NB4 (cell line): ENCODE results near the gene ELF1.
"Not testable (repeated sequence)": the region's sequence is repeated elsewhere in the genome, so short reads cannot be mapped to it uniquely, and the experiment has no call there.

ENCODE experiments used
- DNase-seq: peaks from one replicate; pipeline ENCODE4 v3.0.0; 2010; ENCODE audit warnings: low read depth
- H3K4me3 ChIP-seq: one replicate; pipeline ENCODE4 v1.5.1; 2011; ENCODE audit warnings: mild to moderate bottlenecking, low read depth, low read length, moderate library complexity
- MAX ChIP-seq: IDR thresholded peaks from 2 replicates; pipeline ENCODE4 v1.6.1; 2011; ENCODE audit warnings: low read depth, low read length
- MYC ChIP-seq: IDR thresholded peaks from 2 replicates; pipeline ENCODE4 v1.6.1; 2011; ENCODE audit warnings: low read depth, low read length
- POLR2A ChIP-seq: IDR thresholded peaks from 2 replicates; pipeline ENCODE4 v1.6.1; 2011; ENCODE audit warnings: mild to moderate bottlenecking; ENCODE audit not compliant: insufficient read length; ENCODE audit errors: extremely low read depth
- TF ChIP-seq, protein P1 (sequence below): IDR thresholded peaks from one replicate; pipeline ENCODE4 v1.5.1; 2012; ENCODE audit warnings: low read depth, low read length

Gene ELF1

GRCh38 chr13:40927929-40928328 is 91.2 kb downstream of the ELF1 start:
- TF ChIP-seq MAX (no peak), MYC (no peak)
- no peak for DNase-seq
- H3K4me3 ChIP-seq, result no peak overlapping the region

GRCh38 chr13:40923867-40924266 is 95.2 kb downstream of the ELF1 start:
- TF ChIP-seq, protein P1, sequence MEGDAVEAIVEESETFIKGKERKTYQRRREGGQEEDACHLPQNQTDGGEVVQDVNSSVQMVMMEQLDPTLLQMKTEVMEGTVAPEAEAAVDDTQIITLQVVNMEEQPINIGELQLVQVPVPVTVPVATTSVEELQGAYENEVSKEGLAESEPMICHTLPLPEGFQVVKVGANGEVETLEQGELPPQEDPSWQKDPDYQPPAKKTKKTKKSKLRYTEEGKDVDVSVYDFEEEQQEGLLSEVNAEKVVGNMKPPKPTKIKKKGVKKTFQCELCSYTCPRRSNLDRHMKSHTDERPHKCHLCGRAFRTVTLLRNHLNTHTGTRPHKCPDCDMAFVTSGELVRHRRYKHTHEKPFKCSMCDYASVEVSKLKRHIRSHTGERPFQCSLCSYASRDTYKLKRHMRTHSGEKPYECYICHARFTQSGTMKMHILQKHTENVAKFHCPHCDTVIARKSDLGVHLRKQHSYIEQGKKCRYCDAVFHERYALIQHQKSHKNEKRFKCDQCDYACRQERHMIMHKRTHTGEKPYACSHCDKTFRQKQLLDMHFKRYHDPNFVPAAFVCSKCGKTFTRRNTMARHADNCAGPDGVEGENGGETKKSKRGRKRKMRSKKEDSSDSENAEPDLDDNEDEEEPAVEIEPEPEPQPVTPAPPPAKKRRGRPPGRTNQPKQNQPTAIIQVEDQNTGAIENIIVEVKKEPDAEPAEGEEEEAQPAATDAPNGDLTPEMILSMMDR, result no peak
- TF ChIP-seq POLR2A (no peak), MYC (no peak), MAX (no peak)
- no peak overlapping the region for H3K4me3 ChIP-seq
- no peak for DNase-seq

DNA sequence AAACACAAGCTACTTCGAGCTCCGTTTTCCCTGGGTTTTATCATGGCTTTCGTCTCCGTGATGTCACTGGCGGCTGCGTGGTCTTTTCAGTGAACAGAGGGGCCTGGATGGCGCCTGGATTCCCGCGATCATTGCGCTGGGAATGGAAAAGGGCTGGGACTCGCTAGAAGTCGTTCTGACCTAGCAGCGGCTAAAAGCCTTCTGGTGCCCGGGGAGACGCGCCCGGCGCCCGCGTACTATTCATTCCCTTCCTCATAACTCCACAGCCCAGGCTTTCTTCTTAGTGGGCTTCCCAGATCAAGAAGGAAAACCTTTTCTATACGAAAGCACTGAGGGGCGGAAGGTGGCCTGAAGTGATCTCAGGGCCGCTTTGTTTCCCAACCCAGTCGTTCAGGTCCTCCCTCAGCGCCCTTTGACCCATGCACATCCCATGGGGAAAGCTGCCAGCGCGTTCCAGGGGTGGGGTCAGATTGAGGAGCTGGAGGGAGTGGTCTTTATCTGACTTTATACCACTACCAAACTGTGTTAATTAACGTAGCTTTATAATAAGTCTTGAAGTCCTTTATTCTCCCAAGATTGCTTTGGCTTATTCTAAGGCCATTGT is 96.6 kb downstream of the ELF1 start:
- no peak for DNase-seq
- no peak overlapping the region for H3K4me3 ChIP-seq
- TF ChIP-seq, protein P1, result no peak
- no peak for TF ChIP-seq MAX
- TF ChIP-seq POLR2A, result no peak
- no peak for TF ChIP-seq MYC

GRCh38 chr13:40920826-40921225 is 98.3 kb downstream of the ELF1 start:
- no peak for TF ChIP-seq MYC
- no peak for TF ChIP-seq POLR2A
- TF ChIP-seq MAX, result no peak
- TF ChIP-seq, protein P1, result no peak
- no peak for DNase-seq
- H3K4me3 ChIP-seq, result peak overlapping the region; percentile 67

GRCh38 chr13:40919901-40920300 is 99.2 kb downstream of the ELF1 start:
- not testable (repeated sequence) for H3K4me3 ChIP-seq, DNase-seq

- no peak overlapping the region for H3K4me3 ChIP-seq
- TF ChIP-seq MYC (no peak), POLR2A (no peak), MAX (no peak)
- TF ChIP-seq, protein P1, result no peak
- no peak for DNase-seq
These were observed 102.7 kb downstream of the ELF1 start for GRCh38 chr13:40916207-40916998.

DNA sequence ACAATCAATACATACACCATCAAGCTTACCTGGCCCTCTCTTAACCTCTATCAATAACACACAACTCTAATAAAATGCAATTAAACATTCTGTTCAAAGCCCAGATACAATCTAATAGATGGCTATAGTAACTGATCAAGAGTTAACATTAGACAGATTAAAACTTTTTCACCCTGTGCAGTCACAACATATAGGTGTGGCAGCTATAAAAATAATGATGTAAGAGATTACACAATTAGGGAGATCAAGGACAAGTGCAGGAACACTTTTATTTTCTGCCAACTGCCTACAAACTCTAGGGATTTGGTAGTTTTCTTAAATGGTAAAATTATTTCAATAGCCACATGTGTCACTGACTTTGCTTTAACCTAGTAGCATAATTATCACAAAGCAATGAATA is 104.3 kb downstream of the ELF1 start:
- DNase-seq, H3K4me3 ChIP-seq: not testable (repeated sequence)
